NB4 (cell line): ENCODE results near the gene BCAS3.

Experiments
- CTCF ChIP-seq: IDR thresholded peaks from one replicate; pipeline ENCODE4 v1.5.1; 2012; ENCODE audit warnings: low read depth, low read length
- POLR2A ChIP-seq: IDR thresholded peaks from 2 replicates; pipeline ENCODE4 v1.6.1; 2011; ENCODE audit warnings: mild to moderate bottlenecking; ENCODE audit not compliant: insufficient read length; ENCODE audit errors: extremely low read depth

- no peak for TF ChIP-seq CTCF
- TF ChIP-seq POLR2A = no peak
Observed at GRCh38 chr17:61345061-61345460, 667.4 kb downstream of the BCAS3 start.
